Lung (tissue), 12 donors: Measurements from ENCODE around the gene BAD. TPM values are rescaled to one million over a fixed set of nuclear protein-coding genes. Genes with fewer than 3 reads are reported as not detected.

ENCODE experiments used
- ATAC-seq: fragments of 200-7000 bp; cut with Tn5 transposase; one replicate; pipeline ENCODE4 v1.9.1; 2020; ENCODE audit warnings: moderate number of reproducible peaks; ENCODE audit not compliant: insufficient read depth, low FRiP score
- DNase-seq, 3 donors: peaks; one replicate each; pipeline ENCODE4 v3.0.0-alpha.2; 2013 to 2017
- H3K27ac ChIP-seq, 2 donors: one replicate each; pipeline ENCODE4 v1.5.1; 2013; ENCODE audit warnings: mild to moderate bottlenecking in 2 of 2, moderate library complexity in 2 of 2, control low read depth in 1 of 2, inconsistent platforms in 1 of 2, low read depth in 1 of 2, low read length in 1 of 2
- H3K27me3 ChIP-seq, 3 donors: one replicate each; pipeline ENCODE4 v1.5.1; 2013; ENCODE audit warnings: low read length in 2 of 3; ENCODE audit not compliant: control insufficient read depth in 3 of 3, insufficient read depth in 3 of 3
- H3K36me3 ChIP-seq, 4 donors: one replicate each; pipeline ENCODE4 v1.5.1; 2013; ENCODE audit warnings: low read length in 4 of 4, mild to moderate bottlenecking in 1 of 4, moderate library complexity in 1 of 4; ENCODE audit not compliant: control insufficient read depth in 4 of 4, insufficient read depth in 4 of 4
- H3K4me1 ChIP-seq, 5 donors: one replicate each; pipeline ENCODE4 v1.5.1; 2013; ENCODE audit warnings: low read length in 5 of 5, mild to moderate bottlenecking in 2 of 5, moderate library complexity in 1 of 5; ENCODE audit not compliant: control insufficient read depth in 5 of 5, insufficient read depth in 5 of 5
- H3K4me3 ChIP-seq: one replicate; pipeline ENCODE4 v1.5.1; 2013; ENCODE audit warnings: mild to moderate bottlenecking, control low read depth, moderate library complexity
- H3K9ac ChIP-seq, 2 donors: one replicate each; pipeline ENCODE4 v1.5.1; 2013; ENCODE audit warnings: low read length in 2 of 2, control low read depth in 1 of 2; ENCODE audit not compliant: insufficient read depth in 1 of 2
- H3K9me3 ChIP-seq, 4 donors: one replicate each; pipeline ENCODE4 v1.5.1; 2013; ENCODE audit warnings: low read length in 3 of 4, mild to moderate bottlenecking in 1 of 4, moderate library complexity in 1 of 4; ENCODE audit not compliant: control insufficient read depth in 4 of 4, insufficient read depth in 3 of 4
- WGBS, 2 donors: extraction: QIAGEN DNeasy Blood & Tissue Kit; methylation state at CpG; one replicate each; pipeline ENCODE4 v1.1.7; 2013; 5-methylcytosine and 5-hydroxymethylcytosine counted together
- polyA plus RNA-seq, 2 donors: library from polyadenylated mRNA; stranded (reverse); fragments of 200-250 nt; gene quantifications; one replicate each; pipeline ENCODE4 v1.2.1, GENCODE V29; 2013
- total RNA-seq, 2 donors: library from RNA; depleted of rRNA in 1 of 2; stranded (reverse); fragments of >200 nt in 1 of 2; gene quantifications; one replicate each; pipeline ENCODE4 v1.2.1, GENCODE V29; 2014 to 2021
- TF ChIP-seq, protein P1 (sequence below): IDR thresholded peaks from 2 replicates; pipeline ENCODE4 v1.5.1; 2012; ENCODE audit warnings: mild to moderate bottlenecking; ENCODE audit errors: control extremely low read depth, extremely low read depth
- donor health status: control.
- donor health status: control.
- donor health status: Bipolar disorder and iron deficiency.
- donor health status: healthy.
- donor health status: DM: yes; HTN: yes; CAD: no.

BAD gene
- total and polyA plus RNA-seq, 4 donors: 69.5 to 127 (median 75.5) TPM

DNA sequence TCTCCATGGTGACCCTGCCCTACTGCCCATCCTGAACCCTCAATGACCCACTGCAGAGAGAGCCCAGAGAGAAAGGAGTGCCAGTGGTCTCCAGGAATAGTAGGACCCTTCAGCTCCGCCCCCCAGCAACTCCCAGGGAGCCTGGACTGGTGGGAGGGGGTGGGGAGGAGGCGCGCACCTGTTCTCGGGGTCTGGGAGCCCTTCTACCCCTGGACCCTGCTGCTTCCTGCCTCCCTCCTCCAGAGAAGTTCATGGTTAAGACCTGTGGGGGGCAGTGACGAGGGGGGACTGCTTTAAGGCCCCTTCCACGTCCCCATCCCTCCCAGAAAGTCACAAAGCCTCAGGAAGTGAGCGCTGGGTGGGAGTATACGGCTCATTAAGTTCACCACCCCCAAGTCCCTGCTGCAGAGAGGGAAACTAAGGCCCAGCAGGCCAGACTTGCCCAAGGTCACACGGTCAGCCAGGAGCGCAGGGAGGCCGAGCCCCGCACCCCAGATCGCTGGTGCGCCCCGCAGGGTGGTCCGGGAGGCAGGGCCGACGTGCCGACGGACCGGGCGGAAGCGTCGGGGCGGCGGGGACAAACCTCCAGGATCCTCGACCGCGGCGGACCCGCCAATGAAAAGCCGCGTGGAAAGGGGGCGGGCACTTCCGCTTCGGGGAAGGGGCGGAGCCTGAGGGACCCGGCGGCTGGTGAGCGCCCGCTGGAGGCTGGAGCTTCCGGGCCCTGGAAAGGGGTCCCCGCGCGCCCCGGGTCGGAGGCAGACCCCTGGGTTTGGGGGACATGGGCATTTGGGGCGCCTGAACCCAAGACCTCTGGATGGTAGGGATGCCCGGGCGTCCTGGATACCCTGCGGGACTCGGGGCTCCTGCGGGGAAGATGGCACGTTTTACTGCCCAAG, 58.6 kb downstream of the BAD start, which contains the start of the genes NUDT22 and TRPT1:
Gene NUDT22, plus strand, starts transcription at position 667 of the 899 bp plus-strand sequence. CDS start 379 bp downstream, outside the sequence.
Gene TRPT1, minus strand, starts transcription at position 579 of the 899 bp plus-strand sequence. Its CDS starts 326 bp downstream, at position 253.
- peak; percentile 91 for ATAC-seq
- TF ChIP-seq, protein P1, sequence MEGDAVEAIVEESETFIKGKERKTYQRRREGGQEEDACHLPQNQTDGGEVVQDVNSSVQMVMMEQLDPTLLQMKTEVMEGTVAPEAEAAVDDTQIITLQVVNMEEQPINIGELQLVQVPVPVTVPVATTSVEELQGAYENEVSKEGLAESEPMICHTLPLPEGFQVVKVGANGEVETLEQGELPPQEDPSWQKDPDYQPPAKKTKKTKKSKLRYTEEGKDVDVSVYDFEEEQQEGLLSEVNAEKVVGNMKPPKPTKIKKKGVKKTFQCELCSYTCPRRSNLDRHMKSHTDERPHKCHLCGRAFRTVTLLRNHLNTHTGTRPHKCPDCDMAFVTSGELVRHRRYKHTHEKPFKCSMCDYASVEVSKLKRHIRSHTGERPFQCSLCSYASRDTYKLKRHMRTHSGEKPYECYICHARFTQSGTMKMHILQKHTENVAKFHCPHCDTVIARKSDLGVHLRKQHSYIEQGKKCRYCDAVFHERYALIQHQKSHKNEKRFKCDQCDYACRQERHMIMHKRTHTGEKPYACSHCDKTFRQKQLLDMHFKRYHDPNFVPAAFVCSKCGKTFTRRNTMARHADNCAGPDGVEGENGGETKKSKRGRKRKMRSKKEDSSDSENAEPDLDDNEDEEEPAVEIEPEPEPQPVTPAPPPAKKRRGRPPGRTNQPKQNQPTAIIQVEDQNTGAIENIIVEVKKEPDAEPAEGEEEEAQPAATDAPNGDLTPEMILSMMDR: no peak
- peaks cover 0 to 18% (median 2%) of the 10 kb centered on the region in 4 donors for H3K36me3 ChIP-seq
- WGBS, 2 donors: 0 to 1% methylated on average over 53 to 54 of the region's 54 CpGs
- H3K27me3 ChIP-seq: no peaks in the 10 kb centered on the region
- H3K9me3 ChIP-seq: no peaks in the 10 kb centered on the region
- H3K9ac ChIP-seq: peak within 1 kb of the TSS; percentile 70 to 77
- peak within 1 kb of the TSS; percentile 91 to 93 for H3K27ac ChIP-seq
- H3K4me1 ChIP-seq: peaks cover 0 to 30% (median 4%) of the 10 kb centered on the region in 5 donors
- H3K4me3 ChIP-seq: peak within 1 kb of the TSS; percentile 66
- peak; percentile 91 to 93 (median 91) for DNase-seq

DNA sequence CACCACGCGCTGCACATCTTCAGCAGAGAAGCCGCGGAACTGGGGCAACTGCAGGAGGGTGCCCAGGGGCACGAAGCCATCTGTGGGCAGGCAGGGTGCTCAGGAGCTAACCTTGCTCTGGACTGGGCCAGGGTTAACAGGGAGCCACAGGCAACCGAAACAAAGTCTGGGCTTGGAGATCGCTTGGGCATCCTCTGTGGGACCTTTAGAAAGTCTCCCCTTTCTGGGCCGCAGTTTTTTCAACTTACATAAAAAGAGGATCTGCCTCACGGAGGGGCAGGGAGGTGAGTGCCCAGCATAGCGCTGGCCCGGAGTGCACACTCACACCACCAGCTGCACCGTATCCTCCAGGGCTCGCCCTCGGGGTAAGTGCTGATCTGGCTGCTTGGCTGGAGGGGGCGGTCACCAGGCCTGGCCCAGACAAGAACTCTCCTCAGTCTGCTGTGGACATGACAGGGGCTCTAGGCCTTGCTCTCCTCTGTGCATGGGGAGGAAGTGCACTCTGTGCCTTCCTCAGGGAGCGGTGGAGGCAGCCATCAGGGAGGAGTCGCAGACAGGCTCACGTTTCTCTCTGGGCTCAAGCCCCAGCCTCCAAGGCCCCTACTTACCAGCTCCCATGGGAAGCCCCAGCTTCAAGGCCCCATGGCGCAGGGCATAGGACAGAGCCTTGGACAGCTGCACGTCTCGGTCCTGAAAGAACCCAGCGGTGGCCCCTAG, 59.4 kb downstream of the BAD start:
- 61% methylated on average over 21 to 22 of the region's 22 CpGs for WGBS, 2 donors
- ATAC-seq (no peak), DNase-seq (no peak)
- H3K9ac ChIP-seq: peak overlapping the region in 1 of 2 donors; percentile 63
- H3K4me1 ChIP-seq: peaks cover 0 to 29% (median 4%) of the 10 kb centered on the region in 5 donors
- H3K27ac ChIP-seq: peak overlapping the region in 1 of 2 donors; percentile 91
- TF ChIP-seq, protein P1: no peak
- no peaks in the 10 kb centered on the region for H3K27me3 ChIP-seq
- no peaks in the 10 kb centered on the region for H3K9me3 ChIP-seq
- H3K4me3 ChIP-seq: peak overlapping the region; percentile 66
- H3K36me3 ChIP-seq: peaks cover 0 to 26% (median 2%) of the 10 kb centered on the region in 4 donors

DNA sequence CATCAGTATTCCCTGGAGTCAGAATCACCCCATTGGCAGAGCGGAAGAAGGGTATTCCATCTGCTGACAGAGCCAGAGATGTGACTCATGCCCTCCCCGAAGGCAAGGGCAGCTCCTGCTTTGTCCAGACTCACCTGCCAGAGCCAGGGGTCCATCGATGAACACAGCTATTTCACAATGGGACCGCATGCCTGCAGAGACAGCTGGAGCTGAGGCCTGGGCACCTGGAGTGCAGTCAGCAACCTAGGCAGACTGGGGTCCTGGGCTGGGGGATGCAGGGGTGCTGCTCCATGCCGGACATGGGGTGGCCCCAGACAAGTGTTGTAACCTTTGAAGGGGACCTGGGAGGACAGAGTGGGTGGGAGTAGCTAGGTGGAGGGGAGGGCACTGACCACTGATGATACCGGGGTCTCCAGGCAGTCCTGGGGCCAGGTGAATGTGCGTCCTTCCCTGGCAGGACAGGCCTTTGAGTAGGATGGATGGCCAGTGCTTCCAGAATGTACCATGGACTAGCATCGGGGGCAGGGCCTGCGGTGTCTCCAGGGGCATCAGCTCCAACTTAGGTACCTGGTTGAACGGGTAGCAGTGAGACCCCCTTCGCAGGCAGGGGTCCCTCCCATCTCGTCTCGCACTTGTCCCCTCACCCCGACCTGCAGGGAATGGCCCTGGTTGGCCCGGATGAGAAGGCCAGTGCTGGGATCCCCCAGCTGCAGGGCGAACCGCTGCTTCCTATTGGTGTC, 60.1 kb downstream of the BAD start:
- H3K27ac ChIP-seq: no peak overlapping the region
- H3K27me3 ChIP-seq: no peaks in the 10 kb centered on the region
- no peak overlapping the region for H3K4me3 ChIP-seq
- H3K9ac ChIP-seq: no peak overlapping the region
- peaks cover 0 to 34% (median 2%) of the 10 kb centered on the region in 4 donors for H3K36me3 ChIP-seq
- DNase-seq (no peak), ATAC-seq (no peak)
- TF ChIP-seq, protein P1: no peak
- peaks cover 0 to 22% (median 4%) of the 10 kb centered on the region in 5 donors for H3K4me1 ChIP-seq
- WGBS, 2 donors: 91 to 93% methylated on average over 17 of the region's 17 CpGs
- H3K9me3 ChIP-seq: no peaks in the 10 kb centered on the region
